COR-L47 (cell line): ENCODE measurements around the gene NINJ2.

Source experiments
- DNase-seq: peaks from one replicate; lab custom pipeline; 2025; lab: John Stamatoyannopoulos, UW

The NINJ2 gene

GRCh38 chr12:613996-614395 lies 49.2 kb downstream of the NINJ2 start:
- no peak for DNase-seq

GRCh38 chr12:612886-613285 lies 50.4 kb downstream of the NINJ2 start:
- DNase-seq = no peak

- DNase-seq = no peak
Measured at GRCh38 chr12:612293-612692, 51.0 kb downstream of the NINJ2 start.

GRCh38 chr12:611721-612120 lies 51.5 kb downstream of the NINJ2 start:
- no peak for DNase-seq

- no peak for DNase-seq
Measured at GRCh38 chr12:608921-609320, 54.3 kb downstream of the NINJ2 start.

- DNase-seq = no peak
Measured at GRCh38 chr12:608413-608812, 54.8 kb downstream of the NINJ2 start.

- DNase-seq = no peak
Measured at GRCh38 chr12:607541-608001, 55.7 kb downstream of the NINJ2 start.

GRCh38 chr12:604956-605355 lies 58.3 kb downstream of the NINJ2 start:
- no peak for DNase-seq

- DNase-seq = no peak
Measured at GRCh38 chr12:602700-603068, 60.6 kb downstream of the NINJ2 start.

GRCh38 chr12:601976-602699 lies 61.1 kb downstream of the NINJ2 start:
- no peak for DNase-seq

- DNase-seq = no peak
Measured at GRCh38 chr12:599756-600155, 63.5 kb downstream of the NINJ2 start.

- no peak for DNase-seq
Measured at GRCh38 chr12:597926-598568, 65.2 kb downstream of the NINJ2 start.

- DNase-seq = no peak
Measured at GRCh38 chr12:593396-594270, 69.6 kb downstream of the NINJ2 start.

- no peak for DNase-seq
Measured at GRCh38 chr12:592024-592505, 71.2 kb downstream of the NINJ2 start.

- no peak for DNase-seq
Measured at GRCh38 chr12:591167-592023, 71.8 kb downstream of the NINJ2 start.

- DNase-seq = no peak
Measured at GRCh38 chr12:590206-590750, 73.0 kb downstream of the NINJ2 start.

GRCh38 chr12:588646-589045 lies 74.6 kb downstream of the NINJ2 start:
- DNase-seq = no peak

- no peak for DNase-seq
Measured at GRCh38 chr12:588024-588322, 75.3 kb downstream of the NINJ2 start.

GRCh38 chr12:587132-588023 lies 75.9 kb downstream of the NINJ2 start:
- DNase-seq = no peak

- DNase-seq = no peak
Measured at GRCh38 chr12:586318-587071, 76.8 kb downstream of the NINJ2 start.
